CD4-positive, alpha-beta T cell treated with Interleukin-21 for 1 hour (primary cell): ENCODE measurements around the gene CTSH.
"Not testable (repeated sequence)": the region's sequence is repeated elsewhere in the genome, so short reads cannot be mapped to it uniquely, and the experiment has no call there.

ENCODE experiments used
- DNase-seq: peaks from one replicate; pipeline ENCODE4 v3.0.0-alpha.2; 2020

Gene CTSH

GRCh38 chr15:78921940-78922339 lies 22.9 kb downstream of the CTSH start:
- DNase-seq: no peak

DNA sequence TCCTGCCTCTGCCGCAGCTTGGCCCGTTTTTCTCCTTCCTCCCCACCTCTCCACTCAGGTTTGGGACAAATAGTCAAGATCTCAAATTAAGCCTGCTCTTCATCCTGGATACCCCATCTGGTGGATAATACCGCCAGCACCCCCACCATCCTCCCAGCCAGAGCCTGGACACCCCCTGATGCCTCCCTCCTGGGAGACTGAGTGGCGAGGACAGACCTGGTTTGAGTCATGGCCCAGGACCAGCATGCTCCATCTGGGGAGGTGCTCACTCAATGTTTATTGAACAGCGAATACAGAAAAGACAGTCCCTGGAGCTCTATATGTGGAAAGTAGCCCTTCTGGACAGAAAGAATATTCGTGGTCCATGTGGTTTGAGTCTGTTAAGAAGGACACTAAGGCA lies 23.3 kb downstream of the CTSH start:
- DNase-seq: no peak

DNA sequence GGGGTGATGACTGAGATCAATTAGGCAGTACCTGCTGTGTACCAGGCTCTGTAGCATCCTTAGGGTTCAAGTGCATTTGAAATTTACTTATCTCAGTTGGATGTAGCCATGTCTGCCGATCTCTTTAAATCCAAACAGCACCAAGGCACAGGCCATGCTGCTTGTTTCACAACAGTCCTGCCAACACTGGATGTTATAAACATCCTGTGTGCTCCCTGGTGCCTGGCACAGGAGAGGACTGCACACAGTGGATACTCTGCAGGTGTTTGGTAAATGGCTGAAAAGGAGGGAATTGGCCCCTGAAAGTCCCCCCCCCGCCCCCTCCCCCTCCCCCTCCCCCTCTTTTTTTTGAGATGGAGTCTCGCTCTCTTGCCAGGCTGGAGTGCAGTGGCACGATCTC lies 27.0 kb downstream of the CTSH start:
- no peak for DNase-seq

DNA sequence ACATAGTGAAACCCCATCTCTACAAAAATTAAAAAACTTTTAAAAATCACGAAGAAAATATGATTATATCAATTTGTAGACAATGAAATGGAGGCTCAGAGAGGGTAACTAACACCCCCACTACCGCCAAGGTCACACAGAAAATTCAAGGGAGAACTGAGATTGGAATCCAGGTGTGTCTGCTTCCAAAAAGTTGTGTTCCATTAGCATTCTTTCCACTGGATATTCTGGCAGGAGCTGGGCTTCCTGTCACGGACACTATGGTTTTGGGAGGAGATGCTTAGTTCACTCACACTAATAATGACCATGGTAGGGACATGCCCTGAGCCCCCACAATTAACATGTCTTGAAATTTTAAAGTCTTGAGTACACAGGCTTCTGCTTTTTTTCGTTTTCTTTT lies 28.8 kb downstream of the CTSH start:
- DNase-seq: no peak

- peak; percentile 17 for DNase-seq
These were observed 29.3 kb downstream of the CTSH start for GRCh38 chr15:78915341-78916087.

GRCh38 chr15:78914027-78914764 lies 30.6 kb downstream of the CTSH start:
- no peak for DNase-seq

DNA sequence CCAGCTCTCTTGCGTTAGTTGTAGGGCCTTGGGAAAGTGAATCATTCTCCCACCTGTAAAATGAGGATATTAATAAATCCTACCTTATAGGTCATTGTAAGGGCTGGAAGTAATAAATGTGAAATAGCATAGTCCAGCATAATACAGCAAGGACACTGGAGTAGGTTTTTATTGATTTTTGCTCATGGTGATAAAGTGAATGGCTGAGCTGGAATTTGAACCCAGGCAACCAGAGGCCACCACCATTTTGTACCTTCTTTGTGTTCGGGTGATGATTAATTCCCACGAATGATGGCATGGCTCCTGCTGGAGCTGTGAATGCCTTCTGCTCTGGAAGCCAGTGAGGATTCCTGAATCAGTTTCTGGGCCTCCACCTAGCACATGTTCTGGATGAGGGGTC lies 31.8 kb downstream of the CTSH start:
- no peak for DNase-seq

DNA sequence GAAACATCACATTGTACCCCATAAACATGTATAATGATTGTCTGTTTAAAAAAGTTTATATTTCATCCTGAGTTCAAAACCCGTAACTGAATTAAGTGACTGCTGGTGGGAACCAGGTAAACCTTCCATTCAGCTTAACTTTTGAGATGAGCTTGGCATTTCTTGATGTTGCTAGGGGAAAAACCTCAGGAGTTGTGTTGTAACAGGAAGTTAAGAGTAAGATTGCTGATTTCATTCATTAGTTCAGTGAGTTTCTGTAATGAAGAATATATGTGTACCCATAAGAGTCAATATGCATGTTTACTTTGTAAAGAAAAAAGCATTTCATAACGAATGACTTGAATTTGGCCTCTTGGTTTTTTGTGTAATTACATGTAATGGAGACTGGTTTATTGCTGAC lies 32.5 kb downstream of the CTSH start:
- no peak for DNase-seq

- no peak for DNase-seq
These were observed 34.6 kb downstream of the CTSH start for GRCh38 chr15:78910271-78910670.

GRCh38 chr15:78909791-78910228 lies 35.0 kb downstream of the CTSH start:
- DNase-seq: peak; percentile 32

- no peak for DNase-seq
These were observed 35.6 kb downstream of the CTSH start for GRCh38 chr15:78909160-78909695.

GRCh38 chr15:78907577-78907976 lies 37.3 kb downstream of the CTSH start:
- DNase-seq: no peak

GRCh38 chr15:78906316-78906620 lies 38.6 kb downstream of the CTSH start:
- DNase-seq: no peak

DNA sequence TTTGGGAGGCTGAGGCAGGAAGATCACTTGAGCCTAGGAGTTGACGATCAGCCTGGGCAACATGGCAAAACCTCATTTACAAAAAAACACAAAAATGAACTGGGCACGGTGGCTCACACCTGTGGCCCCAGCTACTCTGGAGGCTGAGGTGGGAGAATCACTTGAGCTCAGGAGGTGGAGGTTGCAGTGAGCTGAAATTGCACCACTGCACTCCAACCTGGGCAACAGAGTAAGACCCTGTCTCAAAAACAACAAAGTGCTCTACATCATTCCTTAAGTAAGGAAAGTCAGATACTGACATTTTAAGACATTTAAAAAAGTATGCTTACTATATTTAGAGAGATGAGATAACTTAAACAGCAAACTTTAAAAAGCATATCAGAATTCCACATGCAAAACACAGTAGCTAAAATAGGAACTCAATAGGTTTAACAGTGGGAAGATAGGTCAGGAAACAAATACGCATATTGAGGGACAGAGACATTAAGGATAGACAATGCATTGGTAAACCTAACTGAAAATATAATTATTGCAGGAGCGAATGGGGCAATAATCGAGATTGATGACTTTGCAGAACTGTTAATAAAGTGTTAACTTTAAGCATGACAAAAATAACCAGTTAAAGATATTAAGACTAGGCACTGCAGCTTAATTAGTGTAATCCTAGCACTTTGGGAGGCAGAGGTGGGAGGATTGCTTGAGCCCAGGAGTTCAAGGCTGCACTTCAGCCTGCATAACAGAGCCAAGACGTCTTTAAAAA lies 40.1 kb downstream of the CTSH start:
- no peak for DNase-seq

GRCh38 chr15:78902281-78903032 lies 42.4 kb downstream of the CTSH start:
- DNase-seq: not testable (repeated sequence)

DNA sequence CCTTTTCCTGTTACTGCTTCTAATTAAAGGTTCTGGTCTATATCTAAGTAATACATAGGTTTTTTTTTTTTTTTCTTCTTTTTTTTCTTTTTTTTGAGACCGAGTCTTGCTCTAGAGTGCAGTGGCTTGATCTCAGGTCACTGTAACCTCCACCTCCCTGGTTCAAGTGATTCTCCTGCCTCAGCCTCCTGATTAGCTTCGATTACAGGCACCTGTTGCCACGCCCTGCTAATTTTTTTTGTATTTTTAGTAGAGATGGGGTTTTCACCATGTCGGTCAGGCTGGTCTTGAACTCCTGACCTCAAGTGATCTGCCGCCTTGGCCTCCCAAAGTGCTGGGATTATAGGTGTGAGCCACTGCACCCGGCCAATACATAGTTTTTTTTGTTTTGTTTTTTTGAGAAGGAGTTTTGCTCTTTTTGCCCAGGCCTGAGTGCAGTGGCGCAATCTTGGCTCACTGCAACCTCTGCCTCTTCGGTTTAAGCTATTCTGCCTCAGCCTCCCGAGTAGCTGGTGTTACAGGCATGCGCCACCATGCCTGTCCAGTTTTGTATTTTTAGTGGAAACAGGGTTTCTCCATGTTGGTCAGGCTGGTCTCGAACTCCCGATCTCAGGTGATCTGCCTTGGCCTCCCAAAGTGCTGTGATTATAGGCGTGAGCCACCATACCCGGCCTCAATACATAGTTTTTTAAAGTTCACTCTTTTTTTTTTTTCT lies 43.9 kb downstream of the CTSH start:
- not testable (repeated sequence) for DNase-seq

GRCh38 chr15:78898540-78898939 lies 46.3 kb downstream of the CTSH start:
- DNase-seq: no peak

DNA sequence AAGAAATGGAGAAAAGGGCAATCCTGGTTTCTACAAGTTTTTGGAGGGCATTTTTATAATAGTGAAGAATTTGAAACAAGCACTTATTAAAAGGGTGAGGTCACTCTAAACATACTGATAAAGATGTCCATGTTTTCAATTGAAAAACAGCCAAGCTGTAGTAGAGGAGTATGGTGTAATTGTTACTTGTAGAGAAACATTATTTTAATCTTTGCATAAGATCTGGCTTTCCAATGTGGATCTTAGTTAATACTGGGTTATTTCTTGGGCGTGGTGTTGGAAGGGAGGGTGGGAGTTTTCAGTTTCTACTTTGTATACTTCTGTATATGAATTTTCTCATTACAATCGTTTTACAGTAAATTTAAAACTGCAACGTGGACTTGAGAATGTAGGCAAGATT lies 49.4 kb downstream of the CTSH start:
- DNase-seq: no peak

GRCh38 chr15:78893538-78893937 lies 51.3 kb downstream of the CTSH start:
- no peak for DNase-seq

GRCh38 chr15:78889000-78889399 lies 55.8 kb downstream of the CTSH start:
- DNase-seq: no peak

DNA sequence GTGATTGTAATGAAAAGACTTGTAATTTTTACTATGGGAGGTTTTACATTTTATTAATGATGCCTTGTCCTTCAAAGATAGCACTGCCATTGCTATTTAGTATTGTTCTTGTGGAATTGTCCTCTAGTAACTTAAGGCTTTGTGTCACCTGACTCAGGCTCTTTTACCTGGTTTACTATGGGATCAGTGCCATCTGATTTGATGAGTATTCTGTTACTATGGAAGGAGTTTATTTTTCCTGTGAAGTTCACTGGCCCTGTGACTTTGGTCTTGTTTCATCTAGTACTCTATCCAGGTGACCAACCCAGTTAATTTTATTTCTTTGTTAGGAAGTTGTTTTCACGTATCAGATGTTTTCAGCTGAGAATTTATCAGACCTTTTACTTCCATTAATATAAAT lies 63.2 kb downstream of the CTSH start:
- DNase-seq: no peak

GRCh38 chr15:78880813-78881212 lies 64.0 kb downstream of the CTSH start:
- no peak for DNase-seq
